HG03097 (cell line): Measurements from ENCODE around the gene AP1M2.
A peak's percentile ranks its signal among the peaks of the same experiment; 100 is the strongest.
"Not testable (repeated sequence)": the region's sequence is repeated elsewhere in the genome, so short reads cannot be mapped to it uniquely, and the experiment has no call there.

Source experiments
- ATAC-seq: cut with Tn5 transposase; IDR thresholded peaks from one replicate; pipeline ENCODE4 v1.9.1; 2021; ENCODE audit not compliant: unreplicated experiment, low FRiP score

Gene AP1M2

DNA sequence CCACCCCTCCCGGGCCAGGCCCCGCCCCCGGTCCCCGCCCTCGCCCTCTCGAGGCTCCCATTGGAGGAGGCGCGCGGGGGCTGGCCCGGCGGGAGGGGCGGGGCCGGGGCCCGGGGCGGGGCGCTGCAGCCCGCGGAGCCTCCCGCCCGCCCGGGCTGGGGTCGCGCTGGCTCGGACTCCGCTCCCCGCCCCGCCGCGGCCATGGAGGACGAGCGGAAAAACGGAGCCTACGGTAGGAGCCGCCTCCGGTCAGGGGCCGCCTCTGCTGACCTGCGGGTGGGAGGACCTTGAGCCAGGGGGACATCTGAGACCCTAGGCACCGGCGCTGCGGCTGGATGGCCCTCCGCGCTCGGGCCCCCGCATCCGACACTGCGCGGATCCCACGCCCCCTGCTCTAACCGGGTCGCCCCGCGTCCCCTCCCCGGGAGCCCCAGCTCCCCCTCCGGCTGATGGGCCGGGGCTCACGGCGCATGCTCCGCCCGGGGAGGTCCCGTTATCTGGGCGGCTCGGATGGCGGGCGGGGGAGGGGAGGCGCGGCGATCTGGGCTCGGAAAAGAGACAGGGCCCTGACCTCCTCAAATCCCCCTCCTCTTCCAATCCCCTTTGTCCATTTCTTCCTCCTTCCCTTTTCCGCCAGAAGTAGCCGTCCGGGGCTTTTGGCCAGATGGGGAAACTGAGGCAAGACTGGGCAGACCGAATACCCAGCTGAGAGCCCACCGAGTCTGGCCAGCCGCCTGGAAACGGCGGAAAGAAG, 15.4 kb upstream of the AP1M2 start:
- ATAC-seq, result peak; percentile 40

GRCh38 chr19:10601999-10602329, 14.9 kb upstream of the AP1M2 start:
- no peak for ATAC-seq

GRCh38 chr19:10600149-10600548, 13.0 kb upstream of the AP1M2 start:
- ATAC-seq, result no peak

DNA sequence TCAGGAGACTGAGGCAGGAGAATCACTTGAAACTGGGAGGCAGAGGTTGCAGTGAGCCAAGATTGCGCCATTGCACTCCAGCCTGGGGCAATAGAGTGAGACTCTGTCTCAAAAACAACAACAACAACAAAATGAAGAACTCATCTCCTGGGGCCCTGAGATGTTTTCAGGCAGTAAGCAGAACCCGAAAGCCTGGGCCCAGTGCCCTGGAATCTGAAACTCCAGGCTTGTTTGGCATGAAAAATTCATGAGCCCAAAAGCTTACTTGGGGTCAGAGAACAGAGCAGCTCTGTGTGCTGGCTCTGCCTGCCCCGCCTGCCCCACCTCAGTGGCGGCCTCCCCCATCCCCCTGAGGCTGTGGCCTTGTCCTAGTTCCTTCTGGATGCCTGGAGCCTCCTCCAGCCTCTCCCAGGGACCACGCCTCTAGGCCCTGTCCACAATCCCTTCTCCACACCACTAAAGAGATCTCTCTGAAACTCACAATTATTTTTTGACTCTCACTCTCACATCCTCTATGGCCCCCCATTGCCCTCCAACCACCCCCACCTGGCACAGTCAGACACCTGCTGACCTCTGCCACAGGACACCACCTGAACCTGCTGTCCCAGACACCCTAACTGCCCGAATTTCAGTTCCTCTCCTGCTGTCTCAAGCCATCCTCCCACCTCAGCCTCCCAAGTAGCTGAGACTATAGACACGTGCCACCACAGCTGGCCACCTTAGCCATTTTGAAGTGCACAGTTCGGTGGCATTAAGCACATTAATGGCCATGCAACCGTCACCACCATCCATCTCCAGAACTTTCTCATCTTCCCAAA, 6.9 kb upstream of the AP1M2 start:
- ATAC-seq, result peak; percentile 37

- ATAC-seq, result no peak
Measured at GRCh38 chr19:10593148-10593547, 6.0 kb upstream of the AP1M2 start.

- ATAC-seq, result no peak
Measured at GRCh38 chr19:10587839-10588150, 683 bp upstream of the AP1M2 start.

- no peak for ATAC-seq
Measured at GRCh38 chr19:10586396-10586795, 716 bp downstream of the AP1M2 start.

DNA sequence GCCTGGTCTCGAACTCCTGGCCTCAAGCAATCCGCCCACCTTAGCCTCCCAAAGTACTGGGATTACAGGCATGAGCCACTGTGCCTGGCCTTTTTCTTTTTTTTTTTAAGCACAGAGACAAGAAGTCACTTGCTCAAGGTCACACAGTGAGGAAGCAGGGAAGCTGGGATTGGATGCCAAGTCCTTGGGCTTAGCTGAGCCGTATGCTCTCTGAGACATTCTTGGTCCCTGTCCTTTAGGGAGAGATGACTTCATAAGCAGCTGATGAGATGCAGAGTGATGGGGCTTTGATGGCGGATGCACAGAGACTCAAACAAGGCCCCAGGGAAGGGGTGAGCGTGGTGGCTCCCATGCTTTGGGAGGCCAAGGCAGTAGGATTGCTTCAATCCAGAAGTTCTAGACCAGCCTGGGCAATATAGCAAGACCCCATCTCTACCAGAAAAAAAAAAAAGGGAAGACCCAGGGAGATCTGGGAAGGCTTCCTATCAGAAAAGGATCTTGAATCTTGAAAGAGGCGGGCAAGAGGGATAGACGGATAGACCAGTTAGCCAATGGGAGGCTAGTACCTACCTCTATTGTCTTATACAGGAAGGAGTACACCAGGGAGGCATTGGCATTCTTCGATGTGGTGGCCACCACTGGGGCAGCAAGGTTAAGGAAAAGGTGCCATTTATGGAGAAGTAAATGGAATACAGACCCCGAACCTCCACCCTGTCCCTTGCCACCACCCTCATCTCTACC, 3.9 kb downstream of the AP1M2 start:
- no peak for ATAC-seq

GRCh38 chr19:10582091-10582490, 5.0 kb downstream of the AP1M2 start:
- no peak for ATAC-seq

- no peak for ATAC-seq
Measured at GRCh38 chr19:10580979-10581631, 6.0 kb downstream of the AP1M2 start.

GRCh38 chr19:10577951-10578350, 9.2 kb downstream of the AP1M2 start:
- no peak for ATAC-seq

GRCh38 chr19:10575011-10575716, 11.9 kb downstream of the AP1M2 start:
- ATAC-seq, result no peak

- ATAC-seq, result no peak
Measured at GRCh38 chr19:10574462-10574861, 12.7 kb downstream of the AP1M2 start.

GRCh38 chr19:10573793-10574192, 13.3 kb downstream of the AP1M2 start:
- not testable (repeated sequence) for ATAC-seq

- ATAC-seq, result peak; percentile 62
Measured at GRCh38 chr19:10568826-10569651, 18.1 kb downstream of the AP1M2 start, which contains the start of gene CDKN2D. Gene CDKN2D, minus strand, starts transcription at chr19:10568979. Its CDS starts 326 bp downstream, at chr19:10568653.

- ATAC-seq, result peak; percentile 5
Measured at GRCh38 chr19:10568062-10568825, 18.9 kb downstream of the AP1M2 start.

GRCh38 chr19:10567656-10568055, 19.5 kb downstream of the AP1M2 start:
- no peak for ATAC-seq

DNA sequence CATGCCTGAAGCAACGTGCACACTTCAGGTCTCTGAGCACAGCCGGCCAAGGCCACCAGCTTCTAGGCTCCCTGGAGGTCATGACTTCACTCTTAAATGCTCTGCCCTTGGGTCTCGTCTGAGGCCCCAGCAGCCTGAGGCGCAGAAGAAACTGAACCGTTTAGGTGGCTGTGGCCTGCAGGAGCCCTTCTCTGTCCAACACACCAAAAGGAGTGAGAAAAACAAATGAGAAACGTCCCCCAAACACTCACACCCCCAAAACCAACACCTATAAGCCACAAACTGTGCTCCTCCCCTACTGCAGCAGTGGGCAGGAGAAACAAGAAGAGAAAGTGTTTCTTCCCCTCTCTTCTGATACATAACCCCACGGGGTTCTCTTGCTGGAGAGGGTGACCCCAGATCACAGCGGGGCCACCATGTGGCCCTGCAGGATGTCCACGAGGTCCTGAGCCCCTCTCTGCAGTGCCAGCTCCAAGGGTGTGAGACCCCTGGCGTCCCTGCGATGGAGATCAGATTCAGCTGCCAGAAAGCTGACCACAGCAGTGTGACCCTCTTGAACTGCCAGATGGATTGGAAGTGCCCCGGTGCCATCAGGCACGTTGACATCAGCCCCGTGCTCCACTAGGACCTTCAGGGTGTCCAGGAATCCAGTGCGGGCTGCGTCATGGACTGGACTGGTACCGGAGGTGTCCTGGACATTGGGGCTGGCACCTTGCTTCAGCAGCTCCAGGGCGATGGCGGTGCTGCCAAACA, 20.3 kb downstream of the AP1M2 start:
- ATAC-seq, result peak; percentile 15
